Gastrocnemius medialis (tissue), 4 donors: Measurements from ENCODE around the gene CEP112.

Source experiments
- CTCF ChIP-seq, 5 experiments: fragments of 450-650 bp in 3 of 5; fragments of 200-600 bp in 2 of 5; sonication (generic) in 2 of 5; IDR thresholded peaks in 4 of 5; conservative IDR thresholded peaks in 1 of 5; 1 replicate in 4 of 5; 2 replicates in 1 of 5; pipeline ENCODE4 v1.5.1; 2016 to 2019; ENCODE audit warnings: antibody characterized with exemption in 5 of 5, mild to moderate bottlenecking in 3 of 5, moderate library complexity in 3 of 5
- POLR2A ChIP-seq, 2 donors: fragments of 450-650 bp; IDR thresholded peaks; one replicate each; pipeline ENCODE4 v1.6.1; 2017; ENCODE audit warnings: antibody characterized with exemption in 2 of 2, mild to moderate bottlenecking in 2 of 2, moderate library complexity in 2 of 2

GRCh38 chr17:65823713-65824112 is 368.2 kb downstream of the CEP112 start:
- TF ChIP-seq CTCF (IDR thresholded peaks at IDR 0.05 in 4 of 5, conservative IDR thresholded peaks at IDR 0.05 in 1 of 5) (no peak), POLR2A (IDR thresholded peaks at IDR 0.05) (no peak)
